Measurements from ENCODE around the gene KIF26B.

KIF26B gene

GRCh38 chr1:245260883-245261282 is 106.1 kb downstream of the KIF26B start:
- H3K9ac ChIP-seq (ENCODE audit: low read length in 5 of 5) = no peak overlapping the region
- no peak overlapping the region for H3K27ac ChIP-seq (ENCODE audit: low read depth, low read length)
- H3K27me3 ChIP-seq (ENCODE audit: control insufficient read depth in 5 of 5, insufficient read depth in 4 of 5, low read length in 5 of 5) = peaks cover 2 to 25% (median 9%) of the 10 kb centered on the region in 5 donors
- peaks cover 0 to 4% (median 0%) of the 10 kb centered on the region in 5 donors for H3K4me1 ChIP-seq (ENCODE audit: control insufficient read depth in 5 of 5, insufficient read depth in 5 of 5, low read length in 5 of 5)
- no peaks in the 10 kb centered on the region for H3K36me3 ChIP-seq (ENCODE audit: control insufficient read depth in 5 of 5, insufficient read depth in 5 of 5, low read length in 5 of 5)
- no peak overlapping the region for H3K4me3 ChIP-seq (ENCODE audit: low read depth in 1 of 5, low read length in 5 of 5)
- H3K9me3 ChIP-seq (ENCODE audit: control insufficient read depth in 5 of 5, low read length in 5 of 5) = peaks cover 0 to 5% (median 0%) of the 10 kb centered on the region in 5 donors

DNA sequence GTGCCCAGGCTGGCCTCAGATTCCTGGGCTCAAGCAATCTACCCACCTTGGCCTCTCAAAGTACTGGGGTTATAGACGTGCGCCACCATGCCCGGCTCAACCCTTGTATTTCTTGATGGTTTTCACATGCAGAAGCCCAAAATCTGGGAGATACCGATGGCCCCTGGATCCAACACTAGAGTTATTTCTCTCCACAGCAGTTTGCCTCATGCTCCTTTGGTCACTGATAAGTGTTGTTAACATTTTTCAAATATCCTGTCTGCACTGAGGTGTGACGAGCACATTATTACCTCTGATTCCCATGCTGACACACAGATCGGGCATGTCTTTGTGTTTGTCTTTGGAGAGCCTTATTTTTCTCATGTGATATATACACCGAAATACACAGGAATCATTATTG is 107.0 kb downstream of the KIF26B start:
- Histone ChIP-seq H3K27ac (ENCODE audit: low read depth, low read length) (no peak overlapping the region), H3K9ac (ENCODE audit: low read length in 5 of 5) (no peak overlapping the region), H3K36me3 (ENCODE audit: control insufficient read depth in 5 of 5, insufficient read depth in 5 of 5, low read length in 5 of 5) (no peaks in the 10 kb centered on the region), H3K9me3 (ENCODE audit: control insufficient read depth in 5 of 5, low read length in 5 of 5) (peaks cover 0 to 5% (median 2%) of the 10 kb centered on the region in 5 donors), H3K4me3 (ENCODE audit: low read depth in 1 of 5, low read length in 5 of 5) (no peak overlapping the region), H3K4me1 (ENCODE audit: control insufficient read depth in 5 of 5, insufficient read depth in 5 of 5, low read length in 5 of 5) (peaks cover 0 to 4% (median 0%) of the 10 kb centered on the region in 5 donors), H3K27me3 (ENCODE audit: control insufficient read depth in 5 of 5, insufficient read depth in 4 of 5, low read length in 5 of 5) (peaks cover 2 to 20% (median 9%) of the 10 kb centered on the region in 5 donors)

DNA sequence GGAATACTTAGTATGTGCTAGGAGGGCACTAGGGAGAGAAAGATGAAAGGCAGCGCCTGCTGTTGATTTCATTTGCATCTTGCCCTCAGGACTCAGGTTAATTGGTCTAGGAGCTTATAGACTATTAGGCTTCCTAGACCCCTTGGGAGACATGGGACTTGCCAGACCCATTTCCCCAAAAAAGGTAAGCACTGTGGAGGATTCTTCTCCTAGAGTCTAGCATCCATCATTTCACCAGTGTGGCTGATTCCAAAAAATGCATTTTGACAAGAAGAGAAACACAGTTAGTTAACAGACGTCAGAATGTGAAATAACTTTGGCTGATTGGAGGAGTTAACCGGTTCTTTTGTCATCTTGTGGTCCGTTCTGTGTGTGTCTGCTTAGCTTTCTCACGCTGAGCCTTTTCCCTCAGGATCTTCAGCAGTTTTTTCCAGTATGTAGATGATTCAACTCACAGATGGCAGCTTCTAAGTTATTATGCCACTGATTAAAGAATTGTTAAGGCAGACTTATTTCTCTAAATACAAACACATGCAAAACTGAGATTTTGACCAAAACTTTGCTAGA is 108.8 kb downstream of the KIF26B start:
- Histone ChIP-seq H3K27ac (ENCODE audit: low read depth, low read length) (no peak overlapping the region), H3K4me1 (ENCODE audit: control insufficient read depth in 5 of 5, insufficient read depth in 5 of 5, low read length in 5 of 5) (peaks cover 0 to 4% (median 0%) of the 10 kb centered on the region in 5 donors), H3K9me3 (ENCODE audit: control insufficient read depth in 5 of 5, low read length in 5 of 5) (peaks cover 0 to 5% (median 2%) of the 10 kb centered on the region in 5 donors), H3K27me3 (ENCODE audit: control insufficient read depth in 5 of 5, insufficient read depth in 4 of 5, low read length in 5 of 5) (peaks cover 2 to 10% (median 8%) of the 10 kb centered on the region in 5 donors), H3K4me3 (ENCODE audit: low read depth in 1 of 5, low read length in 5 of 5) (no peak overlapping the region), H3K9ac (ENCODE audit: low read length in 5 of 5) (no peak overlapping the region), H3K36me3 (ENCODE audit: control insufficient read depth in 5 of 5, insufficient read depth in 5 of 5, low read length in 5 of 5) (no peaks in the 10 kb centered on the region)

DNA sequence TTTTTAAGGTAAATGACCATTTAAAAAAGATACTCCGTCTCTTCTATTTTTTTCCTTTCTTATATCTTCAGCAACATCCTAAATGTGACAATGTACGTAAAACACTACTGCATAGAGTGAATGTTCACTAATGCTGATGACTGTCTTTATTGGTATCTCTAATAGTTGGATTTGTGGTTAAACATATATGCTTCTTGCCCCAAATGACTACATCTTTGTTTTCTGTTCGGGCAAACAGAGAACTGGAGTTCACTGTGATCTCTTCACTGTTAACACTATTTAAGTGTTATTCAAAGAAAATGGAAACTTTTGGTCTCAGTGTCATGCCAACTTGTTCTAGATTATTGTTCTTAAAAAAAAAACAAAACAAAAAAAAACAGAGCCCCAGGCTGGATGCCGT is 109.4 kb downstream of the KIF26B start:
- no peak overlapping the region for H3K27ac ChIP-seq (ENCODE audit: low read depth, low read length)
- no peak overlapping the region for H3K4me3 ChIP-seq (ENCODE audit: low read depth in 1 of 5, low read length in 5 of 5)
- H3K36me3 ChIP-seq (ENCODE audit: control insufficient read depth in 5 of 5, insufficient read depth in 5 of 5, low read length in 5 of 5) = no peaks in the 10 kb centered on the region
- no peak overlapping the region for H3K9ac ChIP-seq (ENCODE audit: low read length in 5 of 5)
- peaks cover 0 to 5% (median 2%) of the 10 kb centered on the region in 5 donors for H3K9me3 ChIP-seq (ENCODE audit: control insufficient read depth in 5 of 5, low read length in 5 of 5)
- H3K4me1 ChIP-seq (ENCODE audit: control insufficient read depth in 5 of 5, insufficient read depth in 5 of 5, low read length in 5 of 5) = peaks cover 0 to 4% (median 0%) of the 10 kb centered on the region in 5 donors
- peaks cover 2 to 9% (median 7%) of the 10 kb centered on the region in 5 donors for H3K27me3 ChIP-seq (ENCODE audit: control insufficient read depth in 5 of 5, insufficient read depth in 4 of 5, low read length in 5 of 5)

GRCh38 chr1:245266105-245266504 is 111.3 kb downstream of the KIF26B start:
- Histone ChIP-seq H3K27ac (ENCODE audit: low read depth, low read length) (no peak overlapping the region), H3K9me3 (ENCODE audit: control insufficient read depth in 5 of 5, low read length in 5 of 5) (peaks cover 4 to 13% (median 5%) of the 10 kb centered on the region in 5 donors), H3K4me1 (ENCODE audit: control insufficient read depth in 5 of 5, insufficient read depth in 5 of 5, low read length in 5 of 5) (no peaks in the 10 kb centered on the region), H3K27me3 (ENCODE audit: control insufficient read depth in 5 of 5, insufficient read depth in 4 of 5, low read length in 5 of 5) (peaks cover 2 to 9% (median 7%) of the 10 kb centered on the region in 5 donors), H3K9ac (ENCODE audit: low read length in 5 of 5) (no peak overlapping the region), H3K36me3 (ENCODE audit: control insufficient read depth in 5 of 5, insufficient read depth in 5 of 5, low read length in 5 of 5) (no peaks in the 10 kb centered on the region), H3K4me3 (ENCODE audit: low read depth in 1 of 5, low read length in 5 of 5) (no peak overlapping the region)

GRCh38 chr1:245270063-245270462 is 115.3 kb downstream of the KIF26B start:
- Histone ChIP-seq H3K9ac (ENCODE audit: low read length in 5 of 5) (no peak overlapping the region), H3K27me3 (ENCODE audit: control insufficient read depth in 5 of 5, insufficient read depth in 4 of 5, low read length in 5 of 5) (no peaks in the 10 kb centered on the region), H3K9me3 (ENCODE audit: control insufficient read depth in 5 of 5, low read length in 5 of 5) (peaks cover 4 to 18% (median 7%) of the 10 kb centered on the region in 5 donors), H3K36me3 (ENCODE audit: control insufficient read depth in 5 of 5, insufficient read depth in 5 of 5, low read length in 5 of 5) (no peaks in the 10 kb centered on the region), H3K4me1 (ENCODE audit: control insufficient read depth in 5 of 5, insufficient read depth in 5 of 5, low read length in 5 of 5) (no peaks in the 10 kb centered on the region), H3K4me3 (ENCODE audit: low read depth in 1 of 5, low read length in 5 of 5) (no peak overlapping the region), H3K27ac (ENCODE audit: low read depth, low read length) (no peak overlapping the region)

DNA sequence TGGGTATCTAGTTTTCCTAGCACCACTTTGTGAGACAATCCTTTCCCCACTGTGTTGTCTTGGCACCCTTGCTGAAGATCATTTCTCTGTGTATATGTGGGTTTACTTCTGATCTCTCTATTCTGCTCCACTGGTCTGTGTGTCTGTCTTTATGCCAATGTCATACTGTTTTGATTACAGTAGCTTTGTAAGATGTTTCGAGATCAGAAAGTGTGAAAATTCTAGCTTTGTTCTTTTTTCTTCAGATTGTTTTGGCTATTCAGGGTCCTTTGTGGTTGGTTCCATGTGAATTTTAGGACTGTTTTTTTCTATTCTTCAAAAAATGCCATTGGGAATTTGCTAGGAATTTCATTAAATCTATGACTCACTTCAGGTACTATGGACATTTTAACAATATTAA is 116.2 kb downstream of the KIF26B start:
- Histone ChIP-seq H3K9ac (ENCODE audit: low read length in 5 of 5) (no peak overlapping the region), H3K36me3 (ENCODE audit: control insufficient read depth in 5 of 5, insufficient read depth in 5 of 5, low read length in 5 of 5) (no peaks in the 10 kb centered on the region), H3K9me3 (ENCODE audit: control insufficient read depth in 5 of 5, low read length in 5 of 5) (peaks cover 4 to 18% (median 7%) of the 10 kb centered on the region in 5 donors), H3K4me3 (ENCODE audit: low read depth in 1 of 5, low read length in 5 of 5) (no peak overlapping the region), H3K27ac (ENCODE audit: low read depth, low read length) (no peak overlapping the region), H3K27me3 (ENCODE audit: control insufficient read depth in 5 of 5, insufficient read depth in 4 of 5, low read length in 5 of 5) (peaks cover 0 to 4% (median 0%) of the 10 kb centered on the region in 5 donors), H3K4me1 (ENCODE audit: control insufficient read depth in 5 of 5, insufficient read depth in 5 of 5, low read length in 5 of 5) (no peaks in the 10 kb centered on the region)

GRCh38 chr1:245272676-245273075 is 117.9 kb downstream of the KIF26B start:
- H3K9me3 ChIP-seq (ENCODE audit: control insufficient read depth in 5 of 5, low read length in 5 of 5) = peaks cover 4 to 13% (median 5%) of the 10 kb centered on the region in 5 donors
- H3K36me3 ChIP-seq (ENCODE audit: control insufficient read depth in 5 of 5, insufficient read depth in 5 of 5, low read length in 5 of 5) = no peaks in the 10 kb centered on the region
- H3K9ac ChIP-seq (ENCODE audit: low read length in 5 of 5) = no peak overlapping the region
- no peak overlapping the region for H3K4me3 ChIP-seq (ENCODE audit: low read depth in 1 of 5, low read length in 5 of 5)
- no peaks in the 10 kb centered on the region for H3K4me1 ChIP-seq (ENCODE audit: control insufficient read depth in 5 of 5, insufficient read depth in 5 of 5, low read length in 5 of 5)
- H3K27ac ChIP-seq (ENCODE audit: low read depth, low read length) = no peak overlapping the region
- peaks cover 0 to 16% (median 0%) of the 10 kb centered on the region in 5 donors for H3K27me3 ChIP-seq (ENCODE audit: control insufficient read depth in 5 of 5, insufficient read depth in 4 of 5, low read length in 5 of 5)

DNA sequence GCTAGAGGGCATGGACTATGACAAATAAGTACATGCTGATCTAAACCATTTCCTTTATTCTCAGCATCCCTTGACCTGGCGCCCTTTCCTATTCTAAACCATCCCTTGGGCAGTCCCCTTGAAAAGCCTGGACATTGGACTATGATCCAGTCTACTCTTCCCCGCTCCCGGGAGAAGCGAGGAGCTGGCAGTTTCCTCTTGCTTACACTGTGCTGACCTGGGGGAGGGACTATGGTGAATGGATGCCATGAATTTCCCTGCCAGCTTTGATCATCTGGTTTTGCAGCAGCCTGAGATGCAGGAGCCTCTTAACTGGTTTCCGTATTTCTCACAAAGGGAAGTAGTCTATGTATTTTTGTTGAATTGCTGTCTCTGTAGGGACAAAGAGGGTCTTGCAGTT is 121.7 kb downstream of the KIF26B start:
- Histone ChIP-seq H3K9me3 (ENCODE audit: control insufficient read depth in 5 of 5, low read length in 5 of 5) (peaks cover 0 to 4% (median 0%) of the 10 kb centered on the region in 5 donors), H3K36me3 (ENCODE audit: control insufficient read depth in 5 of 5, insufficient read depth in 5 of 5, low read length in 5 of 5) (no peaks in the 10 kb centered on the region), H3K27me3 (ENCODE audit: control insufficient read depth in 5 of 5, insufficient read depth in 4 of 5, low read length in 5 of 5) (peaks cover 0 to 25% (median 0%) of the 10 kb centered on the region in 5 donors), H3K9ac (ENCODE audit: low read length in 5 of 5) (no peak overlapping the region), H3K4me1 (ENCODE audit: control insufficient read depth in 5 of 5, insufficient read depth in 5 of 5, low read length in 5 of 5) (no peaks in the 10 kb centered on the region), H3K27ac (ENCODE audit: low read depth, low read length) (no peak overlapping the region), H3K4me3 (ENCODE audit: low read depth in 1 of 5, low read length in 5 of 5) (no peak overlapping the region)

DNA sequence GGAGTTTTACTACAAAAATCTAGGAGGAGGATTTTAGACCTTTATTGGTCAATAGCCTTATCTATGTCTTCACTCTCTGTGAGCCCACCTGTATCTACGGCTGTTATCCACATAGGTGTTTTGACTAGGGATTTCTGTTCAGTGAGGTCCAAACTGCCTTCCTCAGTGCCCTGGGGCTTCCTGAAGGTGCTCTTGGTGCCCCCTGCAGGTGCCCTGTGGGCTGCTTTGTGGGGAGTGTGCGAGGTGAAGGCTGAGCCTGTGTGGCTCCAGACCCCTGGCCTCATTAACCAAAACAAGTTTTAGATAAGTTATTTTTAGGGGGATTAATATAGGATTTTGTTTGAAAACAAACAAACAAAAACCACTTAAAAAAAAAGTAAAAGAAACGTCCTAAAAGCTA is 122.5 kb downstream of the KIF26B start:
- Histone ChIP-seq H3K9me3 (ENCODE audit: control insufficient read depth in 5 of 5, low read length in 5 of 5) (no peaks in the 10 kb centered on the region), H3K4me3 (ENCODE audit: low read depth in 1 of 5, low read length in 5 of 5) (no peak overlapping the region), H3K4me1 (ENCODE audit: control insufficient read depth in 5 of 5, insufficient read depth in 5 of 5, low read length in 5 of 5) (no peaks in the 10 kb centered on the region), H3K36me3 (ENCODE audit: control insufficient read depth in 5 of 5, insufficient read depth in 5 of 5, low read length in 5 of 5) (no peaks in the 10 kb centered on the region), H3K27me3 (ENCODE audit: control insufficient read depth in 5 of 5, insufficient read depth in 4 of 5, low read length in 5 of 5) (peaks cover 0 to 25% (median 0%) of the 10 kb centered on the region in 5 donors), H3K27ac (ENCODE audit: low read depth, low read length) (no peak overlapping the region), H3K9ac (ENCODE audit: low read length in 5 of 5) (no peak overlapping the region)
